PFSK-1 (cell line): ENCODE measurements around the gene TMEM17.

Experiments
- FOXP2 ChIP-seq: optimal IDR thresholded peaks from 2 replicates; pipeline ENCODE3; 2011; ENCODE audit warnings: borderline replicate concordance, control low read depth, inconsistent platforms; ENCODE audit not compliant: insufficient read depth; ENCODE audit errors: extremely low read length, extremely low read depth
- POLR2AphosphoS5 ChIP-seq: IDR thresholded peaks from 2 replicates; pipeline ENCODE4 v1.6.1; 2012; ENCODE audit warnings: low read depth, mild to moderate bottlenecking, control low read depth, low read length, moderate library complexity
- SIN3A ChIP-seq: IDR thresholded peaks from 2 replicates; pipeline ENCODE4 v1.6.1; 2012; ENCODE audit warnings: mild to moderate bottlenecking, low read length, moderate library complexity, borderline replicate concordance; ENCODE audit not compliant: insufficient read depth
- TAF1 ChIP-seq: IDR thresholded peaks from 2 replicates; pipeline ENCODE4 v1.6.1; 2012; ENCODE audit warnings: low read length, control low read depth, borderline replicate concordance; ENCODE audit not compliant: insufficient read depth
- TF ChIP-seq, protein P1 (sequence below), 2 experiments: IDR thresholded peaks; 2 replicates each; pipeline versions ENCODE4 v1.6.1 to v1.8.0; 2011 to 2012; ENCODE audit warnings: low read depth in 2 of 2, low read length in 2 of 2, control low read depth in 1 of 2, inconsistent platforms in 1 of 2, mild to moderate bottlenecking in 1 of 2, moderate library complexity in 1 of 2; ENCODE audit not compliant: insufficient read depth in 1 of 2

The TMEM17 gene

DNA sequence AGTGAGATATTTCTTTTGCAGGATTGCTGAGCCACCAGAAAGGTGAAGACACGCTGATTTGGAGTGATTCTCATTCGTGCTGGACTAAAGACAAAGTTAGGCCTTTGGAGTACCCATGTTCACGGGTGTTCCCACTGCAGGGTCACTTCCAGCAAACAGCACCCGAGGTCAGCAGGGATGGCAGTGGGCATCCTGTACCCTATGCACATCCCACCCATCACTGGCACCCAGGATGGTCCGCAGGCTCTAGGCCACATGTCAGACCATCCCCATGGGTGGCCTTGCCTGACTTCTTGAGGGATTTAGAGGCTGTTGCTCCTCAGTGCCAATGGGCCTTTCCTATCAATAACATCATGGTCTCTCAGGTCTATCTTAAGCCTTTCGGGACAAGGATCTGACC lies 39.3 kb upstream of the TMEM17 start:
- no peak for TF ChIP-seq POLR2AphosphoS5
- TF ChIP-seq, protein P1, sequence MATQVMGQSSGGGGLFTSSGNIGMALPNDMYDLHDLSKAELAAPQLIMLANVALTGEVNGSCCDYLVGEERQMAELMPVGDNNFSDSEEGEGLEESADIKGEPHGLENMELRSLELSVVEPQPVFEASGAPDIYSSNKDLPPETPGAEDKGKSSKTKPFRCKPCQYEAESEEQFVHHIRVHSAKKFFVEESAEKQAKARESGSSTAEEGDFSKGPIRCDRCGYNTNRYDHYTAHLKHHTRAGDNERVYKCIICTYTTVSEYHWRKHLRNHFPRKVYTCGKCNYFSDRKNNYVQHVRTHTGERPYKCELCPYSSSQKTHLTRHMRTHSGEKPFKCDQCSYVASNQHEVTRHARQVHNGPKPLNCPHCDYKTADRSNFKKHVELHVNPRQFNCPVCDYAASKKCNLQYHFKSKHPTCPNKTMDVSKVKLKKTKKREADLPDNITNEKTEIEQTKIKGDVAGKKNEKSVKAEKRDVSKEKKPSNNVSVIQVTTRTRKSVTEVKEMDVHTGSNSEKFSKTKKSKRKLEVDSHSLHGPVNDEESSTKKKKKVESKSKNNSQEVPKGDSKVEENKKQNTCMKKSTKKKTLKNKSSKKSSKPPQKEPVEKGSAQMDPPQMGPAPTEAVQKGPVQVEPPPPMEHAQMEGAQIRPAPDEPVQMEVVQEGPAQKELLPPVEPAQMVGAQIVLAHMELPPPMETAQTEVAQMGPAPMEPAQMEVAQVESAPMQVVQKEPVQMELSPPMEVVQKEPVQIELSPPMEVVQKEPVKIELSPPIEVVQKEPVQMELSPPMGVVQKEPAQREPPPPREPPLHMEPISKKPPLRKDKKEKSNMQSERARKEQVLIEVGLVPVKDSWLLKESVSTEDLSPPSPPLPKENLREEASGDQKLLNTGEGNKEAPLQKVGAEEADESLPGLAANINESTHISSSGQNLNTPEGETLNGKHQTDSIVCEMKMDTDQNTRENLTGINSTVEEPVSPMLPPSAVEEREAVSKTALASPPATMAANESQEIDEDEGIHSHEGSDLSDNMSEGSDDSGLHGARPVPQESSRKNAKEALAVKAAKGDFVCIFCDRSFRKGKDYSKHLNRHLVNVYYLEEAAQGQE (IDR thresholded peaks at IDR 0.05; ENCODE audit: insufficient read depth in 1 of 2, low read depth in 2 of 2, low read length in 2 of 2) = no peak
- no peak for TF ChIP-seq SIN3A
- TF ChIP-seq TAF1 = no peak
- no peak for TF ChIP-seq FOXP2

DNA sequence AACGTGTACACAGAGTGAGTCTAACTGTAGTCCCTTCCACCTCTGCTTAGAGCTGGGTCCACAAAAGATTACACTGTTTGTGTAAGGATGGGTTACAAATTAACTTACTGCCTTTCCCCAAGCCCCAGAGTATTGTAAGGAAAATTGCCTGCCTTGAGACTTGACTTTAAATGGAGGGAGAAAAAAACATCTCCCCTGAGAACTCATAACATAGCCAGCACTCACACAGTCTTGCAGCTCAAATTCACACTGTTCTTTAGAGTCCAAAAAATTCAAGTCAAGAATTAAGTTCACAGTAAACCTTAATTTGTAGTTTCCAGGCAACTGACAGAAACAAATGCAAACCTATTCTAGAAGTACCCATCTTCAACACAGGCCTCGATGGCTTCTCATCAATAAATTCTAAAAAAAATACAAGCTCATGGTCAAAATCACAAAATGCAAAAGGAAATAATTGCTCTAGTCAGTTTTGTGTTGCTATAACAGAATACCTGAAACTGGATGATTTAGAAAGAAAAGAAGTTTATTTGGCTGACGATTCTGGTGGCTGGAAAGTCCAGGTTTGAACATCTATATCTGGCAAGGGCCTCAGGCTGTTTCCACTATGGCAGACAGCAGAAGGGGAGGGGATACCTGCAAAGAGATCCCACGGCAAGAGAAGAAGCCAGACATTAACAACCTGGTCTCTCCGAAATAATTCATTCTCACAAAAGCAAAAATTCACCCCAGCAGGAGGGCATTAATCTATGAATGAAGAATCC lies 34.6 kb upstream of the TMEM17 start:
- TF ChIP-seq, protein P1 (IDR thresholded peaks at IDR 0.05; ENCODE audit: insufficient read depth in 1 of 2, low read depth in 2 of 2, low read length in 2 of 2) = no peak
- no peak for TF ChIP-seq POLR2AphosphoS5
- TF ChIP-seq FOXP2 = no peak
- no peak for TF ChIP-seq SIN3A
- TF ChIP-seq TAF1 = no peak

DNA sequence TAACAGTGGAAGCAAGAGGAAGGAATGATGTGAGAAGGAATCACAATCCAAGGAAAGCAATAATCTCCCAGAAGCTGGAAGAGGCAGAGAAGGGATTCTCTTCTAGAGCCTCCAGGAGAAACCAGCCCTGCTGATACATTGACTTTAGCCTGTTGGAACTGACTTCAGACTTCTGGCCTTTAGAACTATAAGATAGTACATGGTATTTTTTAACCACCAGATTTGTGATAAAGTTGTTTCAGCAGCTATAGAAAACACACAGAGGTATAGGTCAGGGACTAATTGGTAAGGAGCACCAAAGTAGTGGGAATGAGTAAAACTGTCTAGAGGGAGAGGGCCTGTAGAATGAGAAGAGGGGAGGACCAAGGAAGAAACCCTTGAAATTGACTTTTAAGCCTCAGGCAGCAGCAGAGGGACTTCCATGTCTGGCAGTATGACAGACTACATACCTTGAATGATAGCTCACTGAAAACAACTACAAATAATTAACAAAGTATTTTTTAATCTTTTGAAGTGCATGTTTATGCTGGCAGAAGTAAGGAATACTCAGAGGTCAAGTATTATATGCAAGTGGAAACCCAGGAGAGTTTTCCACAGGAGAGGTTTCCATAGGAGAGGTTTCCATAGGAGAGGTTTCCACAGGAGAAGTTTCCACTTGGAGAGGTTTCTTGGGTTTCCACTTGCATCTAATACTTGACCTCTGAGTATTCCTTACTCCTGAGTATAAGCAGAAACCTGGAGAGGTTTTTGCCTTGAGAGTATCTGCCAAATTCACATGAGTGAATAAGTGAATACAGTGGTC lies 33.8 kb upstream of the TMEM17 start:
- TF ChIP-seq FOXP2 = no peak
- TF ChIP-seq SIN3A = no peak
- TF ChIP-seq, protein P1 (IDR thresholded peaks at IDR 0.05; ENCODE audit: insufficient read depth in 1 of 2, low read depth in 2 of 2, low read length in 2 of 2) = no peak
- TF ChIP-seq POLR2AphosphoS5 = no peak
- no peak for TF ChIP-seq TAF1

DNA sequence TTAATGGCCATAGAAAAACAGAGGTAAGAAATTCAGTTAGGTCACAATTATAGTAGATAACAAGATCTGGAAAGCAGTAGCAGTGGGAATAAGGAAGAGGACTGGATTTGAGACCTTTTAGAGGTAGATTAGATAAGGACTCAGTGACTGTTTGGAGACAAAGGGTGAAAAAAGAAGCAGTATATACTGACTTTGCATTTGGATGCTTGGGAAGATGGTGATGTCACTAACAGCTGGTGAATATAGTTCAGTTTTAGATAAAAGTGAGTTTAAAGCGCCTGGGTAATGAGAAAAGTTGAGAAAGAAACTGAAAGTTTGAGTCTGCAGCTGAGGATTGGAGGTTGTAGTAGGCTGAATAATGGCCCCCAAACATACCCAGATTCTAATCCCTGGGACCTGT lies 32.8 kb upstream of the TMEM17 start:
- TF ChIP-seq TAF1 (no peak), SIN3A (no peak), FOXP2 (no peak), POLR2AphosphoS5 (no peak)
- TF ChIP-seq, protein P1 (IDR thresholded peaks at IDR 0.05; ENCODE audit: insufficient read depth in 1 of 2, low read depth in 2 of 2, low read length in 2 of 2) = no peak
